HG03108 (cell line): ENCODE data around the gene MYL6B.

Source experiments
- ATAC-seq: cut with Tn5 transposase; IDR thresholded peaks from one replicate; pipeline ENCODE4 v1.9.1; 2021; ENCODE audit warnings: moderate library complexity; ENCODE audit not compliant: unreplicated experiment

MYL6B gene

GRCh38 chr12:56121204-56121870 is 31.1 kb upstream of the MYL6B start:
- ATAC-seq = no peak

GRCh38 chr12:56122637-56123036 is 29.8 kb upstream of the MYL6B start:
- no peak for ATAC-seq

- ATAC-seq = no peak
Observed at GRCh38 chr12:56124133-56124532, 28.3 kb upstream of the MYL6B start.

GRCh38 chr12:56126732-56127239 is 25.6 kb upstream of the MYL6B start:
- ATAC-seq = no peak

GRCh38 chr12:56127485-56127887 is 24.9 kb upstream of the MYL6B start:
- ATAC-seq = no peak

- ATAC-seq = peak; percentile 88
Observed at GRCh38 chr12:56127888-56128669, 24.3 kb upstream of the MYL6B start, which contains the start of gene ESYT1. Gene ESYT1 (plus strand): TSS chr12:56128267. CDS start chr12:56128320, 53 bp downstream.

- no peak for ATAC-seq
Observed at GRCh38 chr12:56128670-56129205, 23.6 kb upstream of the MYL6B start.

- no peak for ATAC-seq
Observed at GRCh38 chr12:56129206-56129941, 23.0 kb upstream of the MYL6B start.

GRCh38 chr12:56129942-56130495 is 22.4 kb upstream of the MYL6B start:
- no peak for ATAC-seq

- no peak for ATAC-seq
Observed at GRCh38 chr12:56130876-56131275, 21.5 kb upstream of the MYL6B start.

GRCh38 chr12:56134897-56135296 is 17.5 kb upstream of the MYL6B start:
- no peak for ATAC-seq

- ATAC-seq = no peak
Observed at GRCh38 chr12:56137853-56138571, 14.4 kb upstream of the MYL6B start.

- ATAC-seq = no peak
Observed at GRCh38 chr12:56141946-56142784, 10.2 kb upstream of the MYL6B start.

GRCh38 chr12:56143217-56143616 is 9.2 kb upstream of the MYL6B start:
- no peak for ATAC-seq

- no peak for ATAC-seq
Observed at GRCh38 chr12:56143870-56144269, 8.5 kb upstream of the MYL6B start.

GRCh38 chr12:56145217-56145616 is 7.2 kb upstream of the MYL6B start:
- ATAC-seq = no peak

GRCh38 chr12:56146492-56147460 is 5.6 kb upstream of the MYL6B start:
- ATAC-seq = no peak

- ATAC-seq = no peak
Observed at GRCh38 chr12:56150563-56150962, 1.8 kb upstream of the MYL6B start.
